HepG2 (cell line): ENCODE measurements around the gene ZNF524. TPM values are rescaled to one million over a fixed set of nuclear protein-coding genes. Genes with fewer than 3 reads are reported as not detected.

Experiments
- ATAC-seq: fragments of 200-7000 bp; cut with Tn5 transposase; 3 replicates; pipeline ENCODE4 v1.9.1; 2020; ENCODE audit warnings: mild to moderate bottlenecking, moderate library complexity
- BruUV-seq: library from RNA; stranded (reverse); fragments of 400-500 nt; replicated peaks from 2 replicates; lab custom pipeline; 2021; lab: Mats Ljungman, UMichigan
- CTCF ChIA-PET: fragments of 300-600 bp; formaldehyde crosslinking; extraction: SDS; loops from one replicate; lab custom pipeline; 2021; ENCODE audit warnings: low total read pairs, inconsistent platforms, low intra/inter-chr PET ratio; lab: Yijun Ruan, JAX
- POLR2A ChIA-PET: fragments of 350-600 bp; sonication (Branson Sonifier 250); formaldehyde crosslinking; loops from one replicate; lab custom pipeline; 2020; ENCODE audit warnings: antibody characterized with exemption, inconsistent platforms; lab: Yijun Ruan, JAX
- DNase-seq: peaks from one replicate; pipeline ENCODE4 v3.0.0-alpha.2; 2015; ENCODE audit warnings: low spot score
- FAIRE-seq: peaks from 3 replicates; lab custom pipeline; 2011; peaks lifted over from hg19 to GRCh38; lab: Jason Lieb, UNC
- H2AFZ ChIP-seq: one replicate; pipeline ENCODE4 v1.6.1; 2011; ENCODE audit warnings: low read length, inconsistent platforms
- H3K27ac ChIP-seq: fragments of 300-600 bp; 3 replicates; pipeline ENCODE4 v1.8.0; 2011; ENCODE audit warnings: mixed run types, mild to moderate bottlenecking, mixed read lengths, low read length, inconsistent platforms; ENCODE audit not compliant: insufficient read depth; ENCODE audit errors: extremely low read length
- H3K27me3 ChIP-seq, 2 experiments: fragments of 200-600 bp in 1 of 2; 2 replicates in 1 of 2; 3 replicates in 1 of 2; pipeline versions ENCODE4 v1.6.0 to v1.8.0; 2011; ENCODE audit warnings: low read length in 2 of 2, mild to moderate bottlenecking in 2 of 2, moderate library complexity in 2 of 2, inconsistent platforms in 1 of 2; ENCODE audit not compliant: insufficient read depth in 2 of 2, control insufficient read depth in 1 of 2
- H3K36me3 ChIP-seq, 2 experiments: fragments of 200-600 bp in 1 of 2; replicated peaks in 1 of 2; 2 replicates in 1 of 2; 3 replicates in 1 of 2; pipeline versions ENCODE4 v1.5.1 to v1.8.0; 2011; ENCODE audit warnings: low read length in 2 of 2, inconsistent platforms in 1 of 2; ENCODE audit not compliant: insufficient read depth in 2 of 2, control insufficient read depth in 1 of 2
- H3K4me1 ChIP-seq: 2 replicates; pipeline ENCODE4 v1.5.1; 2012; ENCODE audit warnings: low read length, inconsistent platforms; ENCODE audit not compliant: insufficient read depth
- H3K4me2 ChIP-seq: 2 replicates; pipeline ENCODE4 v1.6.0; 2011; ENCODE audit warnings: low read depth, low read length, inconsistent platforms
- H3K4me3 ChIP-seq, 3 experiments: fragments of 200-600 bp in 1 of 3; sonication (generic), shearing (Covaris generic) in 1 of 3; replicated peaks in 1 of 3; 2 replicates each; pipeline ENCODE4 v1.5.1; 2011 to 2016; ENCODE audit warnings: low read length in 3 of 3, inconsistent platforms in 2 of 3, low read depth in 2 of 3, mild to moderate bottlenecking in 2 of 3, control low read depth in 1 of 3, mixed read lengths in 1 of 3; ENCODE audit not compliant: insufficient read depth in 1 of 3
- H3K79me2 ChIP-seq: one replicate; pipeline ENCODE4 v1.6.1; 2011; ENCODE audit warnings: low read length, inconsistent platforms; ENCODE audit not compliant: insufficient read depth
- H3K9ac ChIP-seq: 2 replicates; pipeline ENCODE4 v1.6.0; 2011; ENCODE audit warnings: mild to moderate bottlenecking, low read depth, low read length, inconsistent platforms; ENCODE audit not compliant: insufficient read depth
- H3K9me3 ChIP-seq: 2 replicates; pipeline ENCODE4 v1.5.1; 2012; ENCODE audit warnings: mild to moderate bottlenecking, low read length
- H4K20me1 ChIP-seq: 2 replicates; pipeline ENCODE4 v1.6.0; 2011; ENCODE audit warnings: inconsistent platforms, mild to moderate bottlenecking, low read length, moderate library complexity; ENCODE audit not compliant: insufficient read depth
- ATAD3A ChIP-seq: sonication (generic); formaldehyde crosslinking; IDR thresholded peaks from 2 replicates; pipeline ENCODE4 v1.4.0; 2020; ENCODE audit warnings: missing genetic modification reagents
- ELF1 ChIP-seq: sonication (generic); formaldehyde crosslinking; IDR thresholded peaks from 2 replicates; pipeline ENCODE4 v1.4.0; 2020; ENCODE audit warnings: missing genetic modification reagents
- FOXC1 ChIP-seq: sonication (generic); formaldehyde crosslinking; IDR thresholded peaks from 2 replicates; pipeline ENCODE4 v1.8.0; 2022; ENCODE audit warnings: mild to moderate bottlenecking, missing genetic modification reagents, borderline replicate concordance
- FOXO4 ChIP-seq: sonication (generic); formaldehyde crosslinking; conservative IDR thresholded peaks from 2 replicates; pipeline ENCODE4 v1.8.1; 2023; ENCODE audit warnings: missing genetic modification reagents
- FUBP1 ChIP-seq: sonication (generic); formaldehyde crosslinking; IDR thresholded peaks from 2 replicates; pipeline ENCODE4 v1.5.1; 2020; ENCODE audit warnings: missing genetic modification reagents, mild to moderate bottlenecking, borderline replicate concordance
- KDM2A ChIP-seq: sonication (generic); formaldehyde crosslinking; IDR thresholded peaks from 2 replicates; pipeline ENCODE4 v1.4.0; 2020; ENCODE audit warnings: low read depth, missing genetic modification reagents, borderline replicate concordance
- MIER2 ChIP-seq: IDR thresholded peaks from 2 replicates; pipeline ENCODE4 v1.6.1; 2016; ENCODE audit warnings: missing biosample characterization, missing genetic modification reagents
- NR2F6 ChIP-seq, 2 experiments: IDR thresholded peaks; 2 replicates each; pipeline ENCODE4 v1.6.1; 2016; ENCODE audit warnings: antibody characterized with exemption in 1 of 2, mild to moderate bottlenecking in 1 of 2
- ZC3H4 ChIP-seq: sonication (generic); formaldehyde crosslinking; IDR thresholded peaks from 2 replicates; pipeline ENCODE4 v1.4.0; 2020; ENCODE audit warnings: missing genetic modification reagents, borderline replicate concordance
- ZFP37 ChIP-seq: sonication (generic); formaldehyde crosslinking; IDR thresholded peaks from 2 replicates; pipeline ENCODE4 v1.4.0; 2020; ENCODE audit warnings: missing genetic modification reagents, borderline replicate concordance
- ZNF557 ChIP-seq: sonication (generic); formaldehyde crosslinking; IDR thresholded peaks from 2 replicates; pipeline ENCODE4 v1.4.0; 2020; ENCODE audit warnings: missing genetic modification reagents
- ZSCAN22 ChIP-seq: sonication (generic); formaldehyde crosslinking; IDR thresholded peaks from 2 replicates; pipeline ENCODE4 v1.4.0; 2020; ENCODE audit warnings: mild to moderate bottlenecking, missing genetic modification reagents
- WGBS: methylation state at CpG from one replicate; pipeline ENCODE4 v1.1.6; 2017; ENCODE audit warnings: low lambda C conversion rate; 5-methylcytosine and 5-hydroxymethylcytosine counted together
- in situ Hi-C: cut with HindIII; loops from 2 replicates; pipeline ENCODE4 v1.10.0; 2017; ENCODE audit warnings: low pct_unique_long_range_greater_than_20kb; ENCODE audit not compliant: extremely low pct_ligation_motif_present
- intact Hi-C: fragments of 100-400 bp; cut with micrococcal nuclease; formaldehyde crosslinking; loops from one replicate; pipeline ENCODE4 v1.10.0; 2022; ENCODE audit not compliant: unreplicated experiment
- polyA plus RNA-seq, 8 experiments: library from polyadenylated mRNA; depleted of rRNA in 3 of 8; stranded (reverse) in 7 of 8; unstranded in 1 of 8; fragments of >200 nt; fragmentation: Illumina TruSeq in 4 of 8; extraction: Trizol in 4 of 8; gene quantifications; 2 replicates each; pipeline versions ENCODE4 v1.2.1 to v1.2.3, GENCODE V29; 2011 to 2016; ENCODE audit warnings: low read depth in 4 of 8, missing spikeins in 1 of 8, mixed read lengths in 1 of 8; ENCODE audit not compliant: insufficient read depth in 1 of 8
- total RNA-seq, 5 experiments: library from RNA; depleted of rRNA; stranded (reverse); fragments of >200 nt; fragmentation: Illumina TruSeq; extraction: Trizol; gene quantifications; 2 replicates each; pipeline ENCODE4 v1.2.3, GENCODE V29; 2016; ENCODE audit warnings: low read depth in 1 of 5

ZNF524 gene
- total and polyA plus RNA-seq, 2 of the 13 experiments (the other 11 are each of a cell fraction or from before 2014, with no cell fraction given), result 3.2 to 4.6 TPM

- Histone ChIP-seq H3K4me1 (peaks cover 42% of the 10 kb centered on the region), H3K4me3 (peak overlapping the region in 1 of 3 experiments; percentile 96; a peak in 1 of 6 replicates), H3K9me3 (no peaks in the 10 kb centered on the region), H3K79me2 (peaks cover 18% of the 10 kb centered on the region), H3K36me3 (peaks cover 0 to 10% of the 10 kb centered on the region in 2 experiments; a peak in 2 of 5 replicates), H3K9ac (peak overlapping the region; percentile 86; the same call in 1 of the 2 replicates), H4K20me1 (0 out of 2 replicates have a peak, but pooled peaks cover under 1% of the 10 kb centered on the region), H3K27ac (no peak overlapping the region), H3K4me2 (peak overlapping the region; percentile 82), H3K27me3 (no peaks in the 10 kb centered on the region; a peak in 1 of 5 replicates), H2AFZ (no peak overlapping the region)
- ChIA-PET POLR2A (interaction anchor here (0.6 kb wide), 1 partner anchor 8 kb away, joined by 3 read pairs; the partner anchor contains the start of gene ZNF580), CTCF (no interaction called here)
- no peak for FAIRE-seq
- in situ Hi-C loops (no loop called here), intact Hi-C loops (no loop called here)
- no TSS peak for BruUV-seq
- WGBS, result 92% methylated on average over 12 of the region's 17 CpGs
- no peak for ATAC-seq
- TF ChIP-seq ZFP37 (CRISPR knock-in tag) (no peak), ZSCAN22 (CRISPR knock-in tag) (no peak), MIER2 (CRISPR knock-in tag) (no peak), FOXC1 (no peak), NR2F6 (IDR thresholded peaks at IDR 0.05) (no peak), NR2F6 (CRISPR knock-in tag; IDR thresholded peaks at IDR 0.05) (no peak), KDM2A (CRISPR knock-in tag) (no peak), ZC3H4 (CRISPR knock-in tag) (no peak), ATAD3A (CRISPR knock-in tag) (no peak), FUBP1 (CRISPR knock-in tag) (no peak), FOXO4 (CRISPR knock-in tag) (no peak), ZNF557 (no peak), ELF1 (CRISPR knock-in tag) (no peak)
- DNase-seq, result no peak
Observed at GRCh38 chr19:55649268-55650125, 49.4 kb downstream of the ZNF524 start.
